ENCODE measurements around the gene KIF2C. TPM values are rescaled to one million over a fixed set of nuclear protein-coding genes. Genes with fewer than 3 reads are reported as not detected.

The KIF2C gene
- 2.9 and 3.4 TPM in 2 replicates for total RNA-seq

DNA sequence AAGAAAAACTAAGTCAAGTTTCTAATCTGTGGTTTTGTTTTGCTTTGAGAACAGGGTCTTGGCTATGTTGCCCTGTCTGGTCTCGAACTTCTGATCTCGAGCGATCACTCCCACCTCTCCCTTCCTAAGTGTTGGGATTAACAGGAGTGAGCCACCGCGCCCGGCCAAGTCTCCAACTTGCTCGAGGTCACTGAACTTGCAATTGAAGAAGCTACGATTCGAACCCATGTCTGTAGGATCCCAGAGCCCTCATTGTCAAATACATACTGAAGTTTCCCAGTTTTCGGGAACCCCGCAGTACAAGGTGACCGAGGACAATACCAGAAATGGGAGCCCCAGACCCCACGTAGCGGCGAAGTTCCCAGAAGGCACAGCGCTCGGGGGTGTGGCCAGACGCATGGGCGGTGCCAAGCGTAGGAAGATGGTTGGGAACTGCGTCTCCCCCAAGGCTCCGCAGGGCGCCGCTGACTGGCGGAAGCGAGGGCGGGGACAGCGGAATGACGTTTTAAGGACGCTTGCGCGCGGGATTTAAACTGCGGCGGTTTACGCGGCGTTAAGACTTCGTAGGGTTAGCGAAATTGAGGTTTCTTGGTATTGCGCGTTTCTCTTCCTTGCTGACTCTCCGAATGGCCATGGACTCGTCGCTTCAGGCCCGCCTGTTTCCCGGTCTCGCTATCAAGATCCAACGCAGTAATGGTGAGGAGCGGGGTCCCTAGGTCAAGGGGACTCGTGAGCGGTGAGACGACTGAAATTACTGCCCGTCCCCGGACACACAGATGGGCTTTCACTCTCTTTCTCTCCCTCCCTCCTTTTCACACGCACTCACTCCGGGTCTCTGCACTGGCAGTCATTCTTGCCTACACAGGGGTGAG lies at the start of gene KIF2C:
Gene KIF2C, plus strand, starts transcription at position 531 of the 872 bp plus-strand sequence. Its CDS starts 96 bp downstream, at position 627.

DNA sequence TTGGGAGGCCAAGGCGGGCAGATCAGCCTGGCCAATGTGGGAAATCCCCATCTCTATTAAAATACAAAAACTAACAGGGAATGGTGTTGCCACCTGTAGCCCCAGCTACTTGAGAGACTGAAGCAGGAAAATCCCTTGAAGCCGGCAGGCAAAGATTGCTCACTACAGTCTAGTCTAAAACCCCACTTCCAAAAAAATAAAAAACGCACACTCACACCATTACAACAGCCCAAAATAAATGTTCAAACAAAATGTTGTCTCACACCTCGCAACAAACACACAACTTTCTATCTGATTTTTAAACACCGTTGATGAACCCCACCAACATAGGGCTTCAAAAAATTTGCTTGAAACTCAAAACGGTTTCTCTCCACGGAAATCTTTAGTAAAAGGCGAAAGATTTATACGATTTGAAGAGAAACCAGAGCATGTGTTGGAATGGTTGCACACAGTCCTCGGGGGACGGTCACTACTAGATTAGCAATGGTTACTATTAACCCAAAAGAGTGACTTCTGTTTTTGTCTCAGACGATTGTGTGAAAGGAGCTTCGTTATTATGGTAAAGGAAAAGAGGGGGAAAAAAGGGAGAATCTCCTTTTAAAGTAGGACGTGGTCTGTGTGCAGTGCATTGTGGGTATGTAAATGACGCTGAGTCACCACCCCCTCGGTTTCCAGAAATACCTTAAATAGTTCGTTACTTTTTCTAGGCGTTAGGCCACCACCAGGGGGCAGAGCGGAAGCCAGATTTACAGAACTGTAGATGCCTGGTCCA lies 8.7 kb upstream of the KIF2C start, which contains the start of gene RNU5D-1:
Gene RNU5D-1, minus strand, starts transcription at position 430 of the 772 bp plus-strand sequence.

DNA sequence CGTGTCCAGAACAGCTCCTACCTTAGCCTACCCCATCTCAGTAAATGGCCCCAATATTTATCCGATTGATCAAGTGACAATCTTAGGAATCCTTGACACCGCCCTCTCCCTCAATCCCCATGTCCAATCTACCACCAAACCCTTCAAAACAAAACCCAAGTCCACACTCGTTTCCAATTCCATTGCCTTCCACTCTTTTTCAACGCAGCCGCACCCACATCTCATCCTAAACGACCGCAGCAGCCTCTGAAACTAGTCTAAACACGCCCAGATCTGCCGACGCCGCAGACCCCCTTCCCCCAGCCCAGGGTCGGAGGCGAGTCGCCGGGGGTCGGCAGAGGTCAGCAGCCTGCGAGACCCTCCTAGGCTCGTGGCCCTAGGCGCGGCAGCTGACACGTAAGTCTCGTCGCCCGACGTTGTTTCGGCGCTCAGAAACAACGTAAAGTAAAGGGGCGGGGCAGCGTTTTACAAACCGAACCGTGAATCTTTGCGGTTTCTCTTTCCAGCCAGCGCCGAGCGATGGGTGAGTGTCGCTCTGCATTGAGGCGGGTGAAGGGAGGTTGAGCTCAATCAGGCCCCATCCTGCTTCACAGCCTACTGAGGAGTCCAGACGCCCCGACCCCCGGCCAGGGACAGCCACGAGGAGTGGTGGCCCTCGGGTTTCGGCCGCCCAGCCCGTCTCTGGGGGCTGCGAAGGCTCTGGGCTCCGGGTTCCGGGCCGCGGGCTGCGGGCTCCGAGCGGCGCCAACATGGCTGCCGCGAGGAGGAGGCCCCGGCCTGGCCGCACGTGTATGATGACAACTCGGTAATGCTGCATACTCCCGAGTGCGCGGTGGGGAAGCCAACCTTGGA lies 35.7 kb downstream of the KIF2C start, which contains the start of gene RPS8:
Gene RPS8, plus strand, starts transcription at position 463 of the 852 bp plus-strand sequence. Its CDS starts 57 bp downstream, at position 520.

DNA sequence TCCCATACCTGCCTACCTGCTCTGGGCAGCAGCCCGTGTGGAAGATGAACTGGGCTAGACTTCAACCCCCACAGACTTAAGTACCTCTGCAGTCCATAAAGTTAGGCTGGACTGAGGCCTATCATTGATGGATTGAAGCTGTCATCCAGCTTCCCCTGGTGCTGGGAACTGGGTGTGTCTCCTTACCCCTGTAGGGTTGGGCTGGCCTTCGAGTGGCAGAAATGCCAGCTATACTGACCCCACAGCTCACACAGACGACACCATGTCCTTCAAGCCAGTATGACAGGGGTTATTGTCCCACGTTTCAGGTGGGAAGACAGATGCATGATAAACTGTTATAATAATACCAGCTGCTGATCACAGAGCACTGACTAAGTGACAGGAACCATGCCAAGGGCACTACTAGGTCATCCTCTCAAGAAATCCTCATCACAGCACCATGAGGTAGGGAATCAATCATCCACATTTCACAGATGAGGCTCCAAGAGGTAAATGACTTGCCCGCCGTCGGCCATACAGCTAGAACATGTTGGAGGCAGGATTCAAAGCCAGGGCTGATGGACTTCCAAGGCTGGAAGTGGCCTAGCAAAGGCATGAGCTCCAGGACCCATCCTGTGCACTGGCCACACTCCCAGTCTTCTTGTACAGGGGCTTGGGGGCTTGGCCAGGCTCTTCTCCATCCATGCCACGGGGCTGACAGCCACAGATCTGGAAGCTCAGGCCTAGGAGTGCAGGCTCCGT lies 48.7 kb downstream of the KIF2C start, which contains the start of gene BEST4:
Gene BEST4, minus strand, starts transcription at position 51 of the 741 bp plus-strand sequence. CDS start 465 bp downstream, outside the sequence.

DNA sequence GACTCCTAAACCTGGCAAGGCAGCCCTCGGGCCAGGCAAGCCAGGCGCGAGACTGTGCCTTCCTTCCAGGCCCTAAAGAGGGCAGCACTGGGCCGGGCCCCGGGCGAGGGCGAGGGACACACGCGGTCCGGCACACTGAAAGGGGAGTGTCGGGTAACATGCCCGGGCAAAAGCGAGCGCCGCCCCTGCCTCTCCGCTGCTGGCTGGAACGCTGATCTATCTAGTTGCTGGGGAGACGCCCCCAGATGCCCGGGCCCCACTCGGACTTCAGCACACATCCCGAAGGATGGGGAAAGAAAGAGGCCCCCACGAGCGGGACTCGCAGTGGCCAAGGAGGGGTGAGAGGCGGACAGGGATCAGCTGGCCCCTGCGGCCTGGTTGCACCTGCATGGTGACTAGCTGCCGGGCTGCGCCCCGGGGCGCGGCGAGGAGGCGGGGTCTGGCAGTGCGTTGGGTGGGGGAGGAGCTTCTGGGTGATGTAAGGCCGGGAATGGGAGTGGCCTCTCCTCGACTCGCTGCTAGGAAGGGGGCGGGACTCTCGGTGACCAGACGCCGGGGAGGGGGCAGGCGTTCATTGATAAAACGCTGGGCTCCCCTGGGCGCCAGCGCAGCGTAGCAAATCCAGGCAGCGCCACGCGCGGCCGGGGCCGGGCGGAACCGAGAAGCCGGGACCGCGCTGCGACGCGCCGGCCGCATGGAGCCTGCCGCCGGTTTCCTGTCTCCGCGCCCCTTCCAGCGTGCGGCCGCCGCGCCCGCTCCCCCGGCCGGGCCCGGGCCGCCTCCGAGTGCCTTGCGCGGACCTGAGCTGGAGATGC lies 60.3 kb downstream of the KIF2C start, which contains the start of gene PLK3:
Gene PLK3, plus strand, starts transcription at position 608 of the 815 bp plus-strand sequence. Its CDS starts 87 bp downstream, at position 695.

GRCh38 chr1:44806704-44807363 lies 67.2 kb downstream of the KIF2C start, which contains the start of gene DYNLT4:
DYNLT4 (minus strand) TSS chr1:44807351; CDS start chr1:44806668, 683 bp downstream.

DNA sequence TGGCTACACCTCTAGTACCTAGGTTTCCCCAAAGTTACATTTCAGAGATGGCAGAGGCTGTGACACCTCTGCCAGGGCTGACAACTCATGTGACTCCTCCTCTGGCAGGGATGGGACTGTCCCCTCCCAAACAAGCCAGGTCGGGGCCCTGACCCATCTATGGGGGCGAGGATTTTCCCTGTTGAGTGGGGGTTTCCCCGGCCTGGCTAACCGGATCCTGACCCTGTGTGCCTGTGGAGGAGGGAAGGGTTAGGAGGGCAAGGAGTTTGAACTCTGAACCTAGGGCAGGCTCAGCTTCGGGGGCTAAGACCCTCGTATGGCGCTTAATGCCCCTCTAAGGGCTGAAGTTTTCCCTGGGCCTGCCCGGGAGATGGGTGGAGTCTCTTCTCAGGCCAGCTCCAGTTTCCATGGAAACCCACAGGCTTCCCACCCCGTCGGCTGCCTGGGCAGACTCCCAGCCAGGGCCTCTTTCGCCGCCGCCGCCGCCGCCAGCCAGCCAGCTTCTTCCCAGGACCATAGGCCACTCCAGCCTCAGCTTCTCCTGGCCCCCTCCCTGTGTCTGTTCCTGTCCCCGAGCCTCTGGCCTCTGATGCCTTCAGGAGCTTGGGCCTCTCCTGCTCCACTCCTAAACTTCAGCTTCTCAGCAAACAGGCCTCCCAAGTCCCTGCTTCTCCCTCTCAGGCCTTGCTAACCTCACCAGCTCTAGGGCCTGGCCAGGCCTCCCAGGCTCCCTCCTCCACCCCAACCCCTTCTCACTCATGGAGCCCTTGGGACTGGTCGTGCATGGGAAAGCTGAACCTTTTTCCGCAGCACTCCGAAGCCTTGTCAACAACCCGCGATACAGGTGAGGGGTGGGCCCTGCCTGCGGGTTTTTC lies 68.7 kb downstream of the KIF2C start, which contains the start of gene BTBD19:
Gene BTBD19, plus strand, starts transcription at position 461 of the 875 bp plus-strand sequence. Its CDS starts 298 bp downstream, at position 759.

Other genes with a start within 250 kb of the KIF2C start
- 3.6 and 4.9 TPM in 2 replicates for gene TMEM53, start 65.4 kb upstream of the KIF2C start, total RNA-seq
- gene ARMH1, start 65.1 kb upstream of the KIF2C start, total RNA-seq = 0.71 and 0.83 TPM in 2 replicates
- gene RNU5D-1, start 8.7 kb upstream of the KIF2C start, total RNA-seq = not detected in 2 replicates
- 1,727 and 1,738 TPM in 2 replicates for gene RPS8, start 35.7 kb downstream of the KIF2C start, total RNA-seq
- under 0.01 TPM in 1 of 2 replicates, not detected in the other for gene BEST4, start 48.3 kb downstream of the KIF2C start, total RNA-seq
- gene PLK3, start 60.5 kb downstream of the KIF2C start, total RNA-seq = 11.9 and 20.8 TPM in 2 replicates
- not detected in 2 replicates for gene DYNLT4, start 67.5 kb downstream of the KIF2C start, total RNA-seq
- 4.3 and 8.3 TPM in 2 replicates for gene BTBD19, start 68.7 kb downstream of the KIF2C start, total RNA-seq
- under 0.01 and 0.14 TPM in 2 replicates for gene PTCH2, start 103.4 kb downstream of the KIF2C start, total RNA-seq
- gene EIF2B3, start 246.8 kb downstream of the KIF2C start, total RNA-seq = 32.9 TPM in 2 replicates

All from smooth muscle cell of bladder (primary cell).